GM21528 (cell line): ENCODE results near the gene MCF2L2.

ENCODE experiments used
- ATAC-seq: cut with Tn5 transposase; IDR thresholded peaks from one replicate; pipeline ENCODE4 v1.9.1; 2021; ENCODE audit warnings: mild to moderate bottlenecking, moderate library complexity; ENCODE audit not compliant: unreplicated experiment, low FRiP score

Gene MCF2L2

DNA sequence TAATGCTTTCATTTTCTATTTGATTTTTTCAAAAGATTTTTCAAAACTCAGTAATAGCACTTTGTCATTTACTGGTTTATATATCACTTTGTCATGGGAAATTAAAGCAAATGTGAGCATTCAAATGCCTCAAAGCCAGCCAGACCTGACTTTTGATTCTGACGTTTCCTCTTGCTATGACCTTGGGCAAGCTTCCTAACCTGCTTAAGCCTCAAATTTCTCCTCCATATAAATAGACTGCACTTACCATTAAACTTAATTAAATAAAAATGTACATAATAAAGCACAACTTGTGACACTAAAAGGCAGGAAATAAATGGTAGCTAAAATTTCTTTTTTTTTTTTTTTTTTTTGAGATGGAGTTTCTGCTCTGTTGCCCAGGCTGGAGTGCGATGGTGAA, 19.2 kb downstream of the MCF2L2 start:
- no peak for ATAC-seq

DNA sequence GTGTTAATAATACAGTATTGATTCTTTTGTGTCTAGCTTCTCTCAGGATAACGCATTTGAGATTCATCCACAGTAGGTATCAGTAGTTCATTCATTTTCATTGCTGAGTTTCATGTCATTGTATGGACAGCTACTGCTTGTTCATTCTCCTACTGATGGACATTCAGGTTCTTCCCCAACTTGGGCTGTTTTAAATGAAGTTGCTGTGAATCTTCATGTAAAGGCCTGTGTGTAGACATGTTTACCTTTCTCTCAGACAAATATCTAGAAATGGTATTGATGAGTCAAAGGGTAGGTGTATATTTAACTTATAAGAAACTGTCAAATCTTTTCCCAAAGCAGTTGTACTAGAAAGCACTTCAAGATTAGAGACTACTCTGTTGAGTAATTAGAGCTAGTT, 26.7 kb downstream of the MCF2L2 start:
- no peak for ATAC-seq

DNA sequence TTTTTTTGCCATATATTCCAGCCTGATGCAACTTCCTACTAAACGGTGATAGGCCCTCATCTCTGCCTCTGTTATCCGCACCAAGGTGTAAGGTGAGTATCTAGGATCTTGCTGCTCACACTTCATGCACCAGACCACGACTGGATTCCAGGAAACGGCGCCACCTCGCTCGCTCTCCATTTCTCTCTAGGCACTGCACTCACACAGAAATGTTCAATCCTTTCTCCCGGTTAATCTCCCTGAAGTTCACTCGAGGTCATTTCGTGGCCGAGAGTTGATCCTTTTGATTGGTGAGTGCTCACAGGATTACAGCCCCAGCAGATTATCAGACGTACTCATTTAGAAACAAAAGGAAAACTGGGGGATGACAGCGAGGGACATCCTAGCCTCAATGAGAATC, 28.1 kb downstream of the MCF2L2 start:
- ATAC-seq, result no peak

DNA sequence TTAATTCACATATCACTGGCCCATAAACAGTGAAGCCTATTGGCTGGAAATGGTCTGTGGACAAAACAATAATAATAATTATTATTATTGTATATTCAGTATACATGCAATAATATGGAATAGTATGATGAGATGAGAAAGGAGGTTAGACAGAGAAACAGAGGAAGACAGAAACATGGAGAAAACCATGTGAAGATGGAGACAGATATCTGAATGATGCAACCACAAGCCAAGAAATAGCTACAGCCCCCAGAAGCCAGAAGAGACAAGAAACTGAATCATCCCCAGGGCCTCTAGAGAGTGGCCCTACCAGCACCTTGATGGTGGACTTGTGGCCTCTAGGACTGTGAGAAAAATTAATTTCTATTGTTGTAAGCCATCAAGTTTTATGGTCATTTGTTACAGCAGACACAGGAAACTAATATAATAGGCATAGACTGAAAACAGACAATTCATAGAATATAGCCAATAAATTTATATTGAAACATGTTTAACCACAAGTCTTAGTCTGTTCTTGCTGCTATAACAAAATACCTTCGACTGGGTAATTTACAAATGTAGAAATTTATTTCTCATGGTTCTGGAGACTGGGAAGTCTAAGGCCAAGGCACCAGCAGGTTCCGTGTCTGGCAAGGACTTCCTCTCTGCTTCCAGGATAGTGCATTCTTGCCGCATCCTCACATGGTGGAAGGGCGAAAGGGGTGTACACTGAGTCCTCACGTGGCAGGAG, 31.6 kb downstream of the MCF2L2 start:
- ATAC-seq, result no peak

GRCh38 chr3:183394150-183394549, 34.3 kb downstream of the MCF2L2 start:
- no peak for ATAC-seq

DNA sequence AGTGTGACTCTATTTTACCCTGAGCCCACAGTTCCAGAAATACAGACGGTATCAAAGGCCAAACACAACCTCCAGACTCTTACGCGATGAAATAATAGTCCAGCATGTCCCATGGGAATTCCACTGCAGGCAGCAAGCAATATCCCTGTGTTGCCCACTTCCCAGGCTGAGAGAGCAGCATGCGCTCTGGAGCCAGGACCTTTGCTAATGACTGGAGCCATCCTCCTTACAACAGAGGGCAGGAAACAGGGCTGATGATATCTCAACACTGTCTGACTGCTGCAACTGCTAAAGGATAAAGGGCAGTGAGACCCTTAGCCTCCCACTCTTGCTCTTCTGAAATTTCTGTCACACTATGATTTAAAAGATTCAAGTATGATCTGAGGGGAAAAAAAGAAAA, 34.8 kb downstream of the MCF2L2 start:
- no peak for ATAC-seq

DNA sequence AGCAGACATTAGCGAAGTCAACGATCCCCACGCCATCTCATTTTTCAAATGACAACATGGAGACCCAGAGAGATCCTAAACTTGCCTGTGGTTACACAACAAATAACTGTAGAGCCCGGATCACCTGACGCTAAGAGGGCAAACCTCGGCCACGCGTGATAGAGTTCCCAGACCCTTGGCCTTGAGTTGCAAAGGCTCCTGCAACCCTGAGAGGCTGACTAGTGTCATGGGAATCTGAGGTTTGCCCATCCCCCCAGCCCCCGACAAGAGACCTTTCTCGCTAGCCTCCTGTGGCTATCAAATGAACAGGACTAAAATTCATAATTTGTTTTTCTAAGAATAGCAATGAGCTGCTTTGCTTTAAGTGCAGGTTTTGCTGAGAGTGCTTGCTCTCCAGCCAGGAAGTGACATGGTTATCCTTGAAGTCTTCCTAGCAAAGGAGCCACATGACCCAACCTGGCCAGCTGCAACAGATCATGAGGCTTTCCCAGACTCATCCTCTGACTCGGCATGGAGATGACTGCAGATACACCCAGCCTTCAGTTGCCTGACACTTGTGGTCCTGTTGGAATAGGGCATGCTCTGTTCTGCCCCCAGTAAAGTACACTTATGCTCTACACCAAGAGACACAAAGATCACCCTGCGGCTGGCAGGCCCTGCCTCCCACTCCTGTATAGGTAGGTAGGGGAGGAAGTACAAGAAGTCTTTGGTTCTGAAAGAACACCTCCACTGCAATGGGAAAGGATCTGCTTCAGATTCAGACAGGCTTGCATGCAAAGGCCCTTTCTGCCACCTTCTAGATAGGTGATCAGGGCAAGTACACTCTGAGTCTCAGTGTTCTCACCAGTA, 36.0 kb downstream of the MCF2L2 start:
- ATAC-seq, result no peak

- ATAC-seq, result no peak
Measured at GRCh38 chr3:183391460-183391859, 37.0 kb downstream of the MCF2L2 start.

GRCh38 chr3:183390844-183391243, 37.6 kb downstream of the MCF2L2 start:
- no peak for ATAC-seq

DNA sequence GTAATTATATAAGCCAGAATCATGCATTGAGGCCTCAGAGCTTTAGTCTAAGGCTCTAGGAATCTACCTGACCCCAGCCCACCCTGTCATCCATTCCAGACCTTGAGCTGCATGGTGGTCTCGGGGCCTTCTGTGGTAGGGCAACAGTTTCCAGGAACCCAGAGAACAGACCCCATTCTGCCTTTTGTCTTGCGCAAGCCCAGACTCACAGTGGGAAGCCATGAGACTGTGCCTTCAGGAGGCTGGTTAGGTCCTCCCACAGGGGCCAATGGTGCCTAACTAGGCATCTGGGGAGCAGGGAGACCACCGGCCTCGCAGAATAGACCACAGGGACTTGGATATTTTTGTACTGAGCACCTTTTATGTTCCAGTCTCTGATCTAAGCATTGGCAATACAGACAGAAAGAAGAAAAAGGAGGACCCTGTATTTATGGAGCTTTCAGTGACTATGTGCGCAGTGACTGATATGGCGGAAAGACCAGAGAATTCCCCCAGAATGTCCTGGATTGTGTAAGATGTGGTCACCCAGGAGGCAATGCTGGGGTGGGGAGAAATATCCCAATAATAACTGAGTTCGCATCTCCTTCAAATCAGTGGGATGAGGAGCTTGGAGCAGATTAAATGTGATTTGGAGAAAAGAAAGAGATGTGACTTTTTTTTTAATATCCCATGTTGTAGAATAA, 40.1 kb downstream of the MCF2L2 start:
- no peak for ATAC-seq

GRCh38 chr3:183387797-183388196, 40.6 kb downstream of the MCF2L2 start:
- ATAC-seq, result no peak

DNA sequence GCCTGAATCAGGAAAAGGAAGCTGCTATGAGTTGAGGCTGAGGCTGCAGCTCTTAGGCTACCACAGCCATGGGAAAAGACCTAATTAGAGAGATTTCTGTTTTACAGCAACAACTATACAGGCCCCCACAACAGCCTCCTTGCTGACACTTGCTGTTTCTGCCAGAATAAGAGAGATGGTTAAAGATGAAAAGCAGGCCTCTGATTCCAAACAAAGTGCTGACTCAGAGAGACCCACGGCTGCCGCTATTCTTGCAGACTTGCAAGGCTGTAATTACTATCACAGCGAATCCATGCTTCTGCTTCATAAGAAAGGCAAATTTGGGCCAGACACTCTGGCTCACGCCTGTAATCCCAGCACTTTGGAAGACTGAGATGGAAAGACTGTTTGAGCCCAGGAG, 41.8 kb downstream of the MCF2L2 start:
- no peak for ATAC-seq

- ATAC-seq, result peak; percentile 64
Measured at GRCh38 chr3:183385698-183386613, 42.5 kb downstream of the MCF2L2 start.

- ATAC-seq, result no peak
Measured at GRCh38 chr3:183381673-183382072, 46.7 kb downstream of the MCF2L2 start.

DNA sequence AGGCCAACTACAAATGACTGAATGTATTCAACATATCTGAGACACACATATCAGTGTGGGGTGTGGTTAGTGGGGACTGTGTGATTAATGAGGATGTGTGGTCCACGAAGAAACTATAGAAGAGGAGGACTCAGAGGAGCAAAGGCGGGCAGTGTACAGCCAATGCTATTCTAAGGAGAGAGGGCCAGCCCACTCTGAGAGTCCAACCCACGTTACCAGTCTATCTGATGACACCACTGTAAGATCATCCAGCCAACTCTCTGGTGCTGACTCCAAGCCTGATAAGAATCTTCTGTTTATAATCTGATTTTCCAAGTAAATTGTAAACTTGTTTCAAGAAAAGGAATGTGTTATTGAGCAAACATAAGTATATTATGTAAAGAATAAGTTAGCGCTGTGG, 47.2 kb downstream of the MCF2L2 start:
- no peak for ATAC-seq

GRCh38 chr3:183378951-183379350, 49.5 kb downstream of the MCF2L2 start:
- no peak for ATAC-seq

DNA sequence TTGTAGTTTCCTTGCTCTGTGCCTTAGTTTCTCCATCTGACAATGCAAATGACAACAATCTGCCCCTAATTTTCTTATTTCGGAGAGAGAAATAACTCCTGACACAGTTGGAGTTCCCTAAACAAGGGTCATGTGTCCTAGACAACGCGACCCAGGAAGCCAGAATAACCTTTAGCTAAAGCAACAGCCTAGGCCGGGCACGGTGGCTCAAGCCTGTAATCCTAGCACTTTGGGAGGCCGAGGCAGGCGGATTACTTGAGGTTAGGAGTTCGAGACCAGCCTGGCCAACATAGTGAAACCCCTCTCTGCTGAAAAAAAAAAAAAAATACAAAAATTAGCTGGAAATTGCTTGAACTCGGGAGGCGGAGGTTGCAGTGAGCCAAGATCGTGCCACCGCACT, 49.9 kb downstream of the MCF2L2 start:
- no peak for ATAC-seq

GRCh38 chr3:183378008-183378407, 50.4 kb downstream of the MCF2L2 start:
- no peak for ATAC-seq

- ATAC-seq, result no peak
Measured at GRCh38 chr3:183377307-183377959, 51.0 kb downstream of the MCF2L2 start.

DNA sequence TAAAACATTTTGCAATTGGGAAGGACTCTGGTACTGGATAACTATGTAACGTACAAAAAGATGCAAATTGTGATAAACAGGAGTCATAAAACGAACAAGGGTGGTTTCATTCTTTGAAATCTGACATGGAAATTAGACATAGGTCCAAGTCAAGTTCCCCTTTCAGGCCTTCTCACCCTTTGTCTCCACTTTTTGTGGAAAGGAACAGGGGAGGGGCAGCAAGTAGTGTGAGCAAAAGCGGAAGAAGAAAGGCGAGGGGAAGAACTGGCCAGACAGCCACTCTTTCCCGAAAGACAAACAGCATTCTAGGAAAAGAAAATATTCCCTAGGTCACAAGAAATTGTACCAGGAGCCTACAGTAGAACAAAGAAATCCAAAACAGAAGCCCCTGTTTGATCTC, 52.6 kb downstream of the MCF2L2 start:
- ATAC-seq, result no peak
